ENCODE results near the gene HECTD4. TPM values are rescaled to one million over a fixed set of nuclear protein-coding genes. Genes with fewer than 3 reads are reported as not detected.

The HECTD4 gene
- total RNA-seq, 4 donors from 2014 or later = 53.7 to 168 (median 62.9) TPM

DNA sequence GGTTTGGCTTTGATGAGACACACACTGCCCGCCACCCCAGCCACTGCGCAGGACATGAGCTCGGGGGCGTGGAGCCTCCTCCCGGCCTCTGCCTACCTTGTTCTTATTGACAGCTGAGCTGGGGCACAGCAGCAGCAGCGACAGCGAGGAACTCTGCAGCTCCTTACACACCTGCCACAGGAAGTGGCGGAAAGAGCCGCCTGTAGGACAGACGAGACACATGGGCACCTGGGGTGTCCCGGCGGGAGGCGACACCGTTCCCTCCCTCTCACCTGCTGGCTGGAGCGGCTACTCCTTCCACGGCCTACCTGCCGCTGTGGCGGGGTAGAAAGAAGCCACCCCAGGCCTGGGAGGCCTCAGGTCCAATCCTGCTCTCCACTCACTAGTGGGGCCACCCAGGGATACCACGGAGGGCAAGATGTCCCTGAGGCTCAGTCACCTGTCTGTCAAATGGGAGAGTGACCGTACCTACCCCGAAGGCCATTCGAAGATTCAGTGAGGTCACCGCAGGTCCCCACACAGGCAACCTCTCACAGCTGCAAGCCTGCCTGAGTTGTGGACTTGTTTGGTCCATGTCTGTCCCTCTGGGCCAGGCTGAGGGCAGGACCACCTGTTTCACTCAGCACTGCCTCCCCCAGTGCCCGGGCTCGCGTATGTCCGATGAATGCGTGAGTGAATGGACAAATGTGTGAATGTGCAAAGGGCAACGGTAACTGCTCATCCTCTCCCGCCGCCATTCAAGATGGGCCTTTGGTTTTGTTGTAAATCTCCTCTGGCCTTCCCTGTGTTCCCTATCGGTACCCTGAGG is 214.3 kb downstream of the HECTD4 start:
- Histone ChIP-seq H3K4me3 (no peak overlapping the region), H3K9me3 (no peaks in the 10 kb centered on the region), H3K4me1 (no peaks in the 10 kb centered on the region), H3K27me3 (no peaks in the 10 kb centered on the region), H3K36me3 (peaks cover 81% of the 10 kb centered on the region), H3K27ac (no peak overlapping the region)
- DNase-seq (ENCODE audit: low spot score in 2 of 2) = peak in 1 of 2 donors; percentile 74
- TF ChIP-seq EP300 (IDR thresholded peaks at IDR 0.05) = no peak
- TF ChIP-seq, protein P1, sequence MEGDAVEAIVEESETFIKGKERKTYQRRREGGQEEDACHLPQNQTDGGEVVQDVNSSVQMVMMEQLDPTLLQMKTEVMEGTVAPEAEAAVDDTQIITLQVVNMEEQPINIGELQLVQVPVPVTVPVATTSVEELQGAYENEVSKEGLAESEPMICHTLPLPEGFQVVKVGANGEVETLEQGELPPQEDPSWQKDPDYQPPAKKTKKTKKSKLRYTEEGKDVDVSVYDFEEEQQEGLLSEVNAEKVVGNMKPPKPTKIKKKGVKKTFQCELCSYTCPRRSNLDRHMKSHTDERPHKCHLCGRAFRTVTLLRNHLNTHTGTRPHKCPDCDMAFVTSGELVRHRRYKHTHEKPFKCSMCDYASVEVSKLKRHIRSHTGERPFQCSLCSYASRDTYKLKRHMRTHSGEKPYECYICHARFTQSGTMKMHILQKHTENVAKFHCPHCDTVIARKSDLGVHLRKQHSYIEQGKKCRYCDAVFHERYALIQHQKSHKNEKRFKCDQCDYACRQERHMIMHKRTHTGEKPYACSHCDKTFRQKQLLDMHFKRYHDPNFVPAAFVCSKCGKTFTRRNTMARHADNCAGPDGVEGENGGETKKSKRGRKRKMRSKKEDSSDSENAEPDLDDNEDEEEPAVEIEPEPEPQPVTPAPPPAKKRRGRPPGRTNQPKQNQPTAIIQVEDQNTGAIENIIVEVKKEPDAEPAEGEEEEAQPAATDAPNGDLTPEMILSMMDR (IDR thresholded peaks at IDR 0.05) = no peak
- no peak for TF ChIP-seq POLR2A (IDR thresholded peaks at IDR 0.05)
- TF ChIP-seq POLR2AphosphoS5 (IDR thresholded peaks at IDR 0.05) = no peak
- WGBS = 90% methylated on average over 5 of the region's 32 CpGs

DNA sequence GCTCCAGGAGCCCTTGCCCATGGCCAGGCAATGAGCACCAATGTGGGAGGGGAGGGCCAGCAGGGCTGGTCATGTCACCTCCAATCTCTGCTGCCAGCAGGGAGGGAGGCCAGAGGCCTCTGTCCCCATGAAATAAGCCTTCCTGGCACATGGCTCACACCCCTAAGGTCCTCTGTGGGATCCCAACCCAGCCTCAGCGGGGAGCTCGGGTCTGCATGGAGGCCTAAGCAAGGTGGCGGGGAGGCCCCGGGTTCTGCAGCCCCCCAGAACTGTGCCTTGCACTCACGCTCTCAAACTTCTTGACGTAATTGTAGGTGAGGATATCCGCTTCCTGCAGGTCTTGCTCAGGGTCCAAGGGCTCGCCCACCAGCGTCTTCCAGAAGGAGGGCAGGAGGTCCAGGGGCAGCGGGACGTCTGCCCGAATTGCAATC is 215.2 kb downstream of the HECTD4 start:
- 97% methylated on average over 7 of the region's 12 CpGs for WGBS

DNA sequence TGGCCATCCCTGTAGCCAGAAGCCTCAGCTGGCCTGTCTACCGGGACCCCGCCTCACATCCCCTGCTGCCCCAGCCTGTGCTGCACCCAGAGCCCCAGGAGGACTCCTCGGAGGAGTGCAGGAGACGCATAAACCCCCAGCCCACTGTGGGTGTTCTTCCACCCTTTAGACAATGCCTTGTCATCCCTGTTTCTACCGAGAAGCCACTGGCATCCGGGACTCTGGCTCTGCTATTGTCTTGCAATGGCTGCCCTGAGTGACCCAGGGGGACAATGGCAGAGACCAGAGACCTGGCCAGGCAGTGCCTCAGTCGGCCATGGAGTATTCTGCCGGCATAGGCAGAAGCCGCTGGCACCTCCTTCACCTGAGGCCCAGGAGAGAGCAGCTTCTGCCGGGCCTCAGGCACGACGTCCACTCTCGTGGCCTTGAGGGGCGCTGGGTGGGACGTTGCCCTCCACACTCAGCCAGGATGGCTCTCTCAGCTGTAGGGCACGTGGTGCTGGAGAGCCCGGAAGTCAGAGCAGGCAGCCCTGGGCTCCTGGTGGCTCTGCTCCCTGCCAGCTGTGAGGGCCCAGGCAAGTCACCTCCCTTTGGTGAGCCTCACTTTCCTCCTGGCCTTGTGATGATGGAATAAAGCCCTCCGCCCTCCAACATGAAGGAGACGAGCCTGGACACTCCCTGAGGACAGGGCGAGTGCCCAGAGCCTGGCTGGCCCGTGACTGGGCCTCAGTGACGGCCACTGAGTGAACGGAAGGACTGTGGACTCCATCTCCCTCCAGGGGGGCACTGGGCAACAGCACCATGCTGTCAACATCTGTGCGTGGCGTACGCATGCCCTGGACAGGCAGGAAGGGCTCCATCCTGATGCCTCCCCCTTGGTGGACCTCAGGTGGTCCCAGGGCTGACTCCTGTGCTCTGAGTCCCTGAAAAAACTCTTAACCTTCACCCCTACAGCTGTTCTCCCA is 215.9 kb downstream of the HECTD4 start:
- no peak overlapping the region for H3K4me3 ChIP-seq
- H3K27ac ChIP-seq = no peak overlapping the region
- no peaks in the 10 kb centered on the region for H3K4me1 ChIP-seq
- H3K9me3 ChIP-seq = no peaks in the 10 kb centered on the region
- TF ChIP-seq POLR2A (IDR thresholded peaks at IDR 0.05) (no peak), EP300 (IDR thresholded peaks at IDR 0.05) (no peak), POLR2AphosphoS5 (IDR thresholded peaks at IDR 0.05) (no peak)
- TF ChIP-seq, protein P1 (IDR thresholded peaks at IDR 0.05) = no peak
- WGBS = 96% methylated on average over 10 of the region's 26 CpGs
- H3K36me3 ChIP-seq = peaks cover 82% of the 10 kb centered on the region
- no peaks in the 10 kb centered on the region for H3K27me3 ChIP-seq
- DNase-seq (ENCODE audit: low spot score in 2 of 2) = peak in 1 of 2 donors; percentile 52

More for the DNA sequence above, 215.2 kb downstream of the HECTD4 start:
- Histone ChIP-seq H3K4me3 (no peak overlapping the region), H3K36me3 (peaks cover 81% of the 10 kb centered on the region), H3K9me3 (no peaks in the 10 kb centered on the region), H3K4me1 (no peaks in the 10 kb centered on the region), H3K27ac (no peak overlapping the region), H3K27me3 (no peaks in the 10 kb centered on the region)
- no peak for DNase-seq (ENCODE audit: low spot score in 2 of 2)
- TF ChIP-seq, protein P1 (IDR thresholded peaks at IDR 0.05) = no peak
- TF ChIP-seq POLR2A (IDR thresholded peaks at IDR 0.05) (no peak), EP300 (IDR thresholded peaks at IDR 0.05) (no peak), POLR2AphosphoS5 (IDR thresholded peaks at IDR 0.05) (no peak)

DNA sequence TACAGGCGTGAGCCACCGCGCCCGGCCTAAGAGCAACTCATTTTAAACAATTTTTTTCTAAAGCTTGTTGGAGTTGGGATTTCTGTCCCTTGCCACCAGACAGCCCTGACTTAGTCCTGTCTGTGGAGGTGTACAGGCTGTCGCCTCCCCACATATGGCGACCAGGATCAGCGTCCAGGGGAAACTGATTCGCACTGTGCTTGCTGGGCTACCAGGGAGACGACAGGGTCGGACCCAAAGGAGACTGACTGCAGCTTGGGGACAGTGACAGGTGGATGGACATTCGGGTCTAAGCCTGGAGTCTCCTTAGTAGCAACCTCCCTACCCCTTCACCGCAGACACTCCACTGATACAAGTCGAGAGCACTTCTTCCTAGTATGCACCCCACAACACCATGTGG is 216.6 kb downstream of the HECTD4 start:
- no peak for DNase-seq (ENCODE audit: low spot score in 2 of 2)
- Histone ChIP-seq H3K9me3 (no peaks in the 10 kb centered on the region), H3K27me3 (no peaks in the 10 kb centered on the region), H3K4me1 (no peaks in the 10 kb centered on the region), H3K4me3 (no peak overlapping the region), H3K27ac (no peak overlapping the region), H3K36me3 (peaks cover 82% of the 10 kb centered on the region)
- no peak for TF ChIP-seq POLR2AphosphoS5 (IDR thresholded peaks at IDR 0.05)
- no peak for TF ChIP-seq EP300 (IDR thresholded peaks at IDR 0.05)
- TF ChIP-seq POLR2A (IDR thresholded peaks at IDR 0.05) = no peak
- TF ChIP-seq, protein P1 (IDR thresholded peaks at IDR 0.05) = no peak
- WGBS = 96% methylated on average over 13 of the region's 13 CpGs

Data from suprapubic skin (tissue), 4 donors.